ENCODE results near the gene PRM3.

- TF ChIP-seq CTCF (optimal IDR thresholded peaks at IDR 0.05 in 1 of 3, IDR thresholded peaks at IDR 0.05 in 1 of 3, conservative IDR thresholded peaks at IDR 0.05 in 1 of 3; ENCODE audit: extremely low read depth in 1 of 3, insufficient read depth in 2 of 3, low read length in 3 of 3) (no peak), EZH2 (IDR thresholded peaks at IDR 0.05; ENCODE audit: low read length) (no peak)
These were observed 48.2 kb upstream of the PRM3 start for GRCh38 chr16:11321662-11322061.

Measured in keratinocyte (primary cell).